Cardiac fibroblast (primary cell): ENCODE results near the gene WWC1.

Source experiments
- DNase-seq, 2 donors: peaks; one replicate each; pipeline versions ENCODE4 v3.0.0 to v3.0.0-alpha.2; 2010; ENCODE audit warnings: low read depth in 2 of 2
- H3K4me3 ChIP-seq, 2 donors: replicated peaks in 1 of 2; 1 replicate in 1 of 2; 2 replicates in 1 of 2; pipeline ENCODE4 v1.5.1; 2011; ENCODE audit warnings: low read depth in 2 of 2, low read length in 2 of 2, mild to moderate bottlenecking in 2 of 2, moderate library complexity in 1 of 2
- CTCF ChIP-seq: IDR thresholded peaks from one replicate; pipeline ENCODE4 v1.5.1; 2011; ENCODE audit warnings: low read depth, mild to moderate bottlenecking, low read length, inconsistent platforms

The WWC1 gene

DNA sequence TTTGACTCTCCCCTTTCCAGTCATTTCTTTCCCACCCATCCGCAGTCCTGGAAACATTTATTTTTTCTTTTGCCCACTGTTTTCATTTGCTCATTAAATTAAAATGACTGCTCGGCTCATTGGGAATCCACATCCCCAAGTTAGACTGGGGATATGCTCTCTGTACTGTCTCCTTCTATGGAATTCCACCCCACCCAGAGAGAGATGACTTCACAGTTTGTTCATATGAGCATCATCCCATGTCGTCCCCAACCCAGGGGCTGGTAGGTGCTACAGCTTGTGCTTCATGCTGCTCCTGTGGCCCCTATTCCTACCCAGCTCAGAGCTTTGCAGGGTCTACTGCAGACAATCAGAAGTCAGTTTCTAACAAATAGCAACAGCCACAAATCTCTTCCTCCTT is 178.4 kb downstream of the WWC1 start:
- no peak for DNase-seq
- no peak for TF ChIP-seq CTCF
- H3K4me3 ChIP-seq = no peak overlapping the region

DNA sequence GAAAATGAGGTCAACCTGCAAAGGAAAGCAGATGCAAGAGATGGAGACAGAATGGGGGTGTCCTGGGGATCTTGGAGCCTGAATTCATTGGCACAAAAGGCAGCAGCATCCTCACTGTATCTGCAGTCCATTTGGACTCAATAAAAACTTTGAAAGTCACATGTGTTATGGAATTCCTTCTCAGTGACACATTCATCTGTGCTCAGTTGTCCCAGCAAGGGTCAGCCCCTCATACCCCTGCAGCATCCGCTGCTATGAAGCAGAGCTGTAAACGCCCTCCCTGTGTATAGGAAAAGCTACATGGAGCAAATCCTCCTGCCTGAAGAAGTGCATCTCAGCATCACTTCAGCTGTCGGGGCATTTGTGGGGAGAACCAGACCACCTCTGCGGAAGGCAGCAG is 180.3 kb downstream of the WWC1 start:
- H3K4me3 ChIP-seq = no peak overlapping the region
- TF ChIP-seq CTCF = no peak
- peak in 1 of 2 donors; percentile 32 for DNase-seq

GRCh38 chr5:168472329-168472728 is 180.9 kb downstream of the WWC1 start:
- H3K4me3 ChIP-seq = no peak overlapping the region
- TF ChIP-seq CTCF = peak; percentile 59
- DNase-seq = peak; percentile 90 to 93

GRCh38 chr5:168474319-168474718 is 182.9 kb downstream of the WWC1 start:
- no peak for TF ChIP-seq CTCF
- no peak for DNase-seq
- H3K4me3 ChIP-seq = no peak overlapping the region

GRCh38 chr5:168477060-168477459 is 185.6 kb downstream of the WWC1 start:
- TF ChIP-seq CTCF = no peak
- DNase-seq = peak; percentile 43 to 88
- H3K4me3 ChIP-seq = no peak overlapping the region

DNA sequence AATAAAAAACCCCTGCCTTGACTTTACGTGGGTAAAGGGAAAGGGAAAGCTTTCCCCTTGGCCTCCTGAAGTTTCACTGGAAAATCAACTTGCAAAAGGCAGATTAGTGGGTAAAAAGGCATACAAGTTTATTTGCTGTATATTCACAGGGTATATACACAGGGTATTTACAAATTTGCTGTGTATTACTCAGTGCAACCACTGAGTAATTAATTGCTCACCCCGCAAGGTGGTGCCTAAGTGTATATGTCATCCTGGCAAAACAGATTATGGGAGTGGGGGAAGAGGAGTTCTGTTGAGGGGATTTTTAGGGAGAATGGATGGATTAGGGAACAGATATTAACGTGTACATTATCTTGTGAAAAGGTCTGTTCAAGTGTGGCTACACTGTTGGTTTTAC is 187.7 kb downstream of the WWC1 start:
- H3K4me3 ChIP-seq = no peak overlapping the region
- peak in 1 of 2 donors; percentile 9 for DNase-seq
- TF ChIP-seq CTCF = no peak

DNA sequence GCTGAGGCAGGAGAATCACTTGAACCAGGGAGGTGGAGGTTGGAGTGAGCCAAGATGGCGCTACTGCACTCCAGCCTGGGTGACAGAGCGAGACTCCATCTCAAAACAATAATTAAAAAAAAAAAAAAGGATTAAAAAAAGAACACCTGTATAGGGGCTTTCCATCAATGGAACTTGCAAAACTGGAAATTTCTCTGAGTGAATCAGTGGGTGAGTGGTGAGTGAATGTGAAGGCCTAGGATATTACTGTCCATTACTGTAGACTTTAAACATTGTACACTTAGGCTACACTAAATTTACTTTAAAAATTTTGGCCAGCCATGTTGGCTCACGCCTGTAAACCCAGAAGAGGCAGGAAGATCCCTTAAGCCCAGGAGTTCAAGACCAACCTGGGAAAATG is 189.2 kb downstream of the WWC1 start:
- H3K4me3 ChIP-seq = no peak overlapping the region
- no peak for TF ChIP-seq CTCF
- no peak for DNase-seq
